ENCODE measurements around the gene PRKN. TPM values are rescaled to one million over a fixed set of nuclear protein-coding genes. Genes with fewer than 3 reads are reported as not detected.

Gene PRKN
- total RNA-seq, 1 donor from 2014 or later = 1.3 TPM

DNA sequence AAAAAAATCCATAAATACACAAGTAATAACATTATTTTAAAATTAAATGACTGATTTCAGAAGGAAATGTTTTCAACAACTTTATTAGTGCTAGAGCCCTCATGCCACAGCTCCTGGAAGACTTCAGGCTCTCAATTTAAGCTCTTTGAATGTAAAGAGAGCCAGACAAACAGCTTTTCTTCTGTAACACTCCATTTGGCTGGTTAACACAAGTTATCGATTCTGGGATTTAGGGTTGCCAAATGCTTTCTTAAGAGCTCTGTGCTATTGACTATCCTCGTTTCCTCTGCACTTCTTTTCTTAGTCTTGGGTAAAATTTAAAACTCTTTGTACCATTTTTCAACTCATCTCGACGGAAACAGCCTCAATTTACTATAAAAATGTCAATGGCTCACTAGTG, 402.5 kb downstream of the PRKN start:
- Histone ChIP-seq H3K27ac (ENCODE audit: low read depth, low read length) (no peak overlapping the region), H3K4me3 (ENCODE audit: insufficient read depth, low read depth, low read length) (no peak overlapping the region), H3K27me3 (ENCODE audit: insufficient read depth, low read length) (no peaks in the 10 kb centered on the region), H4K20me1 (ENCODE audit: insufficient read depth, low read length) (no peaks in the 10 kb centered on the region), H3K4me2 (ENCODE audit: low read length) (no peak overlapping the region), H2AFZ (ENCODE audit: low read depth, low read length) (no peak overlapping the region), H3K36me3 (ENCODE audit: insufficient read depth, low read length) (no peaks in the 10 kb centered on the region), H3K4me1 (ENCODE audit: insufficient read depth, low read length) (no peaks in the 10 kb centered on the region), H3K9me3 (ENCODE audit: insufficient read depth, low read depth, low read length) (peaks cover 3% of the 10 kb centered on the region), H3K79me2 (ENCODE audit: insufficient read depth, low read length) (no peaks in the 10 kb centered on the region), H3K9ac (ENCODE audit: low read length) (no peak overlapping the region)
- DNase-seq (ENCODE audit: low read depth) (no peak), FAIRE-seq (no peak)
- Mint-ChIP-seq H3K9me3 (ENCODE audit: unreplicated experiment) (no peaks in the 10 kb centered on the region), H3K27me3 (ENCODE audit: low read depth, unreplicated experiment) (no peaks in the 10 kb centered on the region), H3K36me3 (ENCODE audit: low read depth, unreplicated experiment) (no peaks in the 10 kb centered on the region), H3K4me3 (ENCODE audit: unreplicated experiment) (no peak overlapping the region), H3K4me1 (ENCODE audit: low read depth, unreplicated experiment) (no peaks in the 10 kb centered on the region), H3K27ac (ENCODE audit: unreplicated experiment) (no peak overlapping the region)
- no peak for TF ChIP-seq EZH2 (IDR thresholded peaks at IDR 0.05; ENCODE audit: insufficient read depth, low read length)
- TF ChIP-seq, protein P1, sequence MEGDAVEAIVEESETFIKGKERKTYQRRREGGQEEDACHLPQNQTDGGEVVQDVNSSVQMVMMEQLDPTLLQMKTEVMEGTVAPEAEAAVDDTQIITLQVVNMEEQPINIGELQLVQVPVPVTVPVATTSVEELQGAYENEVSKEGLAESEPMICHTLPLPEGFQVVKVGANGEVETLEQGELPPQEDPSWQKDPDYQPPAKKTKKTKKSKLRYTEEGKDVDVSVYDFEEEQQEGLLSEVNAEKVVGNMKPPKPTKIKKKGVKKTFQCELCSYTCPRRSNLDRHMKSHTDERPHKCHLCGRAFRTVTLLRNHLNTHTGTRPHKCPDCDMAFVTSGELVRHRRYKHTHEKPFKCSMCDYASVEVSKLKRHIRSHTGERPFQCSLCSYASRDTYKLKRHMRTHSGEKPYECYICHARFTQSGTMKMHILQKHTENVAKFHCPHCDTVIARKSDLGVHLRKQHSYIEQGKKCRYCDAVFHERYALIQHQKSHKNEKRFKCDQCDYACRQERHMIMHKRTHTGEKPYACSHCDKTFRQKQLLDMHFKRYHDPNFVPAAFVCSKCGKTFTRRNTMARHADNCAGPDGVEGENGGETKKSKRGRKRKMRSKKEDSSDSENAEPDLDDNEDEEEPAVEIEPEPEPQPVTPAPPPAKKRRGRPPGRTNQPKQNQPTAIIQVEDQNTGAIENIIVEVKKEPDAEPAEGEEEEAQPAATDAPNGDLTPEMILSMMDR (IDR thresholded peaks at IDR 0.05; ENCODE audit: insufficient read depth, low read depth, low read length) = no peak

DNA sequence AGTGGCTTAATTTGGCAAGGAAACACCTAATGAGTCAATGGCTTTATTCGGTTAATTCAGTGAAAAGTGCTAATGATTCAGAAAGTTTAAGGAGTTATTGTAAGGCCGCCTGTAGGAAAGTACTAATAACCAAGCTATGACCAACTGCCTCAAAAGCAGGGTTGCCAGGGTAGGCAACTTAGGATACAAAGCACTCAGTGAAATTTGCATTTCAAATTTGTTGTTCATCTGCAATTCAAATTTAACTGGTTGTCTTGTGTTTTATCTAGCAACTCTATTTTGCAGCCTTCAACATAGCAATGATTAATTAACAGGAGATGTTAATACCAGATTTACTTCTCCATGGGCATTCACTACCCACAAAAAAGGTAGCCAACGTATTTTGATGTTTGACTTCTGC, 412.3 kb downstream of the PRKN start:
- no peak overlapping the region for H3K9ac ChIP-seq (ENCODE audit: low read length)
- H3K27me3 Mint-ChIP-seq (ENCODE audit: low read depth, unreplicated experiment) = no peaks in the 10 kb centered on the region
- no peak overlapping the region for H3K27ac ChIP-seq (ENCODE audit: low read depth, low read length)
- no peak for DNase-seq (ENCODE audit: low read depth)
- H4K20me1 ChIP-seq (ENCODE audit: insufficient read depth, low read length) = no peaks in the 10 kb centered on the region
- no peaks in the 10 kb centered on the region for H3K27me3 ChIP-seq (ENCODE audit: insufficient read depth, low read length)
- FAIRE-seq = no peak
- H3K36me3 Mint-ChIP-seq (ENCODE audit: low read depth, unreplicated experiment) = no peaks in the 10 kb centered on the region
- H3K79me2 ChIP-seq (ENCODE audit: insufficient read depth, low read length) = no peaks in the 10 kb centered on the region
- no peak overlapping the region for H3K4me2 ChIP-seq (ENCODE audit: low read length)
- H3K27ac Mint-ChIP-seq (ENCODE audit: unreplicated experiment) = no peak overlapping the region
- no peaks in the 10 kb centered on the region for H3K4me1 ChIP-seq (ENCODE audit: insufficient read depth, low read length)
- H3K9me3 ChIP-seq (ENCODE audit: insufficient read depth, low read depth, low read length) = no peaks in the 10 kb centered on the region
- H3K4me1 Mint-ChIP-seq (ENCODE audit: low read depth, unreplicated experiment) = no peaks in the 10 kb centered on the region
- H3K9me3 Mint-ChIP-seq (ENCODE audit: unreplicated experiment) = no peaks in the 10 kb centered on the region
- TF ChIP-seq, protein P1 (IDR thresholded peaks at IDR 0.05; ENCODE audit: insufficient read depth, low read depth, low read length) = no peak
- TF ChIP-seq EZH2 (IDR thresholded peaks at IDR 0.05; ENCODE audit: insufficient read depth, low read length) = no peak
- no peak overlapping the region for H3K4me3 ChIP-seq (ENCODE audit: insufficient read depth, low read depth, low read length)
- H3K4me3 Mint-ChIP-seq (ENCODE audit: unreplicated experiment) = no peak overlapping the region
- no peaks in the 10 kb centered on the region for H3K36me3 ChIP-seq (ENCODE audit: insufficient read depth, low read length)
- H2AFZ ChIP-seq (ENCODE audit: low read depth, low read length) = no peak overlapping the region

DNA sequence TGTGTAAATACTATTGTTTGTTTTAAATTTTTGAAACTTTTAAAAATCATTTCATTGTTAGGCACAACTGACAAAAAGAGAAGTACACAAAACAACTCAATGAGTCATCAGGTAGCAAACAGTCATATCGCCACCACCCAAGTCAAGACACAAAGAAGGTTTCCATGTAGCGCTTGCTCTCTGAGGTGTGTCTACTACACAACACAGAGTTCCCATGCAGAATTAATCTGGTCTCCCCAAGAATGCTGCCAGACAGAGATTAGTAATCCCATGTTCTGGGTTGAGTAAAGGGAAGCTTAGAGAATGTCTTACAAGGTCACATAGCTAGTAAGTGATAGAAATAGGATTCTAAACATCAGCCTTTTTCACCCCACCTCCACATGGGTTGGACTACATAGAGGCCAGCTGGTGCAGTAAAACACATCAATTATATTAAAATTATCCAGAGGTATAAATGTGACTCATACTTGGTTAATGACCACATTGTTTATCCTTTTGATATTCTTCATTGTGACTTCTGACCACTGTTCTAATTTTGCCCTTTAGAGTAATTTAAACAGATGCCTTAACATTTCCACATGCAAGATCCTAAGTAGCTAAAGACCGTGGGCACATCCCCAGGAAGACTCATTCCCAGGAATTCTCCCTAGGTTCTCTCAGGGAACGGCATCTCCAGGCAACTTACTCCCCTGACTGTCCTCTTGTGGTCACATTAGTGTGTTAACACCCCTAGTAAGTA, 413.5 kb downstream of the PRKN start:
- Histone ChIP-seq H3K36me3 (ENCODE audit: insufficient read depth, low read length) (no peaks in the 10 kb centered on the region), H2AFZ (ENCODE audit: low read depth, low read length) (no peak overlapping the region), H3K4me1 (ENCODE audit: insufficient read depth, low read length) (no peaks in the 10 kb centered on the region), H3K79me2 (ENCODE audit: insufficient read depth, low read length) (no peaks in the 10 kb centered on the region), H4K20me1 (ENCODE audit: insufficient read depth, low read length) (no peaks in the 10 kb centered on the region), H3K9me3 (ENCODE audit: insufficient read depth, low read depth, low read length) (no peaks in the 10 kb centered on the region), H3K27me3 (ENCODE audit: insufficient read depth, low read length) (no peaks in the 10 kb centered on the region), H3K9ac (ENCODE audit: low read length) (no peak overlapping the region), H3K4me3 (ENCODE audit: insufficient read depth, low read depth, low read length) (no peak overlapping the region), H3K4me2 (ENCODE audit: low read length) (no peak overlapping the region), H3K27ac (ENCODE audit: low read depth, low read length) (no peak overlapping the region)
- H3K27me3 Mint-ChIP-seq (ENCODE audit: low read depth, unreplicated experiment) = no peaks in the 10 kb centered on the region
- H3K36me3 Mint-ChIP-seq (ENCODE audit: low read depth, unreplicated experiment) = no peaks in the 10 kb centered on the region
- no peak overlapping the region for H3K27ac Mint-ChIP-seq (ENCODE audit: unreplicated experiment)
- FAIRE-seq (no peak), DNase-seq (ENCODE audit: low read depth) (peak; percentile 71)
- no peaks in the 10 kb centered on the region for H3K4me1 Mint-ChIP-seq (ENCODE audit: low read depth, unreplicated experiment)
- H3K4me3 Mint-ChIP-seq (ENCODE audit: unreplicated experiment) = no peak overlapping the region
- H3K9me3 Mint-ChIP-seq (ENCODE audit: unreplicated experiment) = no peaks in the 10 kb centered on the region
- TF ChIP-seq, protein P1 (IDR thresholded peaks at IDR 0.05; ENCODE audit: insufficient read depth, low read depth, low read length) = no peak
- TF ChIP-seq EZH2 (IDR thresholded peaks at IDR 0.05; ENCODE audit: insufficient read depth, low read length) = no peak
